ENCODE data around the gene PHF2.

DNA sequence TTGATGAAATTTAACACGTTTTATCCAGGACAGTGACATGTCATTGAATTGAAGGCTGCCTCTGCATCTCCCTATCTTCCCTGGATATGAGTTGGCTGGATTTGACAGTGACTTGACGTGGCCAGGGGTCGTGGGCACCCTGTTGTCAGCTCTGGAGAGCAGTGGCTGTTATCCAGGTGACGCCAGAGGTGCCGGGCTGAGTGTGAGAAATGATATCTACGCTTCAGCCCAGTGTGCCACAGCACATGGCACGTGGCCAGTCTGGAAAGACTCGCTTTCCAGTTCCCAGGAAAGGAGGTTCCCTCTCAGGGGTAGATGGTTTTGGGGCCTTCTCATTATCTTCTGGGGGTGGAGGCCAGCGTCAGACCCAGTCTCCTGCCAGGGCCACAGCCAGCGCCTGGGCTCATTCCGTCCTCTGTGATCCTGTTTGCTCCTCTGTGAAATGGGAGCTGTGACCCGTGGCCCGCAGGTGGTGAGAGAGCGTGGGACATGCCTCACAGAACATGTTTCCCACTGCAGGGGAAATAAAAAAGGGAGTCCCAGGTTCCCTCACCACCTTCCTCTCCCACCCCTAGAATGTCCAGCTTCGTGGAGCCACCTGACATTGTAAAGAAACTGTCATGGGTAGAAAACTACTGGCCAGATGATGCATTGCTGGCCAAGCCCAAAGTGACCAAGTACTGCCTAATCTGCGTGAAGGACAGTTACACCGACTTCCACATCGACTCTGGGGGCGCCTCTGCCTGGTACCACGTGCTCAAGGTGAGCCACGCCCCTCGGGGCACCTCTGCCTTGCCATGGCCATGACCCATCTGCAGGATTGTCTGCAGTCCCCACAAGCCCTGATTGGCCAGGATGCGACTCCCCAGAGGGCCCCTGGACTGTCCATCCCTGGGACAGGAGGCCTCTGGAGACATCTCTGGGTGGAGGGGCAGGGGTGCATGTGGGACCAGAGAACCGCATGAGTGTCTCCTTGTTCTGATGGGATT, 76.5 kb downstream of the PHF2 start:
- TF ChIP-seq, protein P1, sequence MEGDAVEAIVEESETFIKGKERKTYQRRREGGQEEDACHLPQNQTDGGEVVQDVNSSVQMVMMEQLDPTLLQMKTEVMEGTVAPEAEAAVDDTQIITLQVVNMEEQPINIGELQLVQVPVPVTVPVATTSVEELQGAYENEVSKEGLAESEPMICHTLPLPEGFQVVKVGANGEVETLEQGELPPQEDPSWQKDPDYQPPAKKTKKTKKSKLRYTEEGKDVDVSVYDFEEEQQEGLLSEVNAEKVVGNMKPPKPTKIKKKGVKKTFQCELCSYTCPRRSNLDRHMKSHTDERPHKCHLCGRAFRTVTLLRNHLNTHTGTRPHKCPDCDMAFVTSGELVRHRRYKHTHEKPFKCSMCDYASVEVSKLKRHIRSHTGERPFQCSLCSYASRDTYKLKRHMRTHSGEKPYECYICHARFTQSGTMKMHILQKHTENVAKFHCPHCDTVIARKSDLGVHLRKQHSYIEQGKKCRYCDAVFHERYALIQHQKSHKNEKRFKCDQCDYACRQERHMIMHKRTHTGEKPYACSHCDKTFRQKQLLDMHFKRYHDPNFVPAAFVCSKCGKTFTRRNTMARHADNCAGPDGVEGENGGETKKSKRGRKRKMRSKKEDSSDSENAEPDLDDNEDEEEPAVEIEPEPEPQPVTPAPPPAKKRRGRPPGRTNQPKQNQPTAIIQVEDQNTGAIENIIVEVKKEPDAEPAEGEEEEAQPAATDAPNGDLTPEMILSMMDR (IDR thresholded peaks at IDR 0.05; ENCODE audit: insufficient read depth, low read length), result no peak
- TF ChIP-seq POLR2AphosphoS5 (IDR thresholded peaks at IDR 0.05; ENCODE audit: low read depth) (no peak), GABPA (IDR thresholded peaks at IDR 0.05; ENCODE audit: low read depth) (no peak)
